GM12878 (cell line): Measurements from ENCODE around the gene ANTKMT. TPM values are rescaled to one million over a fixed set of nuclear protein-coding genes. Genes with fewer than 3 reads are reported as not detected.

Source experiments
- ASH2L ChIP-seq: fragments of 300-600, 200-600 bp; sonication (generic); IDR thresholded peaks from 2 replicates; pipeline ENCODE4 v1.6.1; 2017; ENCODE audit warnings: low read depth, mild to moderate bottlenecking, borderline replicate concordance
- CBX5 ChIP-seq: sonication (generic); IDR thresholded peaks from 2 replicates; pipeline ENCODE4 v1.6.1; 2016; ENCODE audit warnings: low read depth, moderate library complexity, mild to moderate bottlenecking, inconsistent platforms
- CHD1 ChIP-seq: IDR thresholded peaks from 2 replicates; pipeline ENCODE4 v1.6.1; 2012; ENCODE audit warnings: low read depth, low read length, improper control_type of control experiment
- CHD2 ChIP-seq: IDR thresholded peaks from 2 replicates; pipeline ENCODE4 v1.6.1; 2011; ENCODE audit warnings: low read depth, low read length, improper control_type of control experiment, borderline replicate concordance
- IKZF2 ChIP-seq, 2 experiments: fragments of 450-650 bp; IDR thresholded peaks; 2 replicates each; pipeline ENCODE4 v1.6.1; 2017; ENCODE audit warnings: mild to moderate bottlenecking in 2 of 2, moderate library complexity in 2 of 2
- KDM1A ChIP-seq: fragments of 200-600 bp; sonication (generic); IDR thresholded peaks from 2 replicates; pipeline ENCODE4 v1.6.1; 2016; ENCODE audit warnings: borderline replicate concordance
- MYB ChIP-seq: fragments of 150-350 bp; IDR thresholded peaks from 2 replicates; pipeline ENCODE4 v1.6.1; 2014; ENCODE audit warnings: mild to moderate bottlenecking, low read depth, low read length, borderline replicate concordance
- SPI1 ChIP-seq: IDR thresholded peaks from 2 replicates; pipeline ENCODE4 v1.6.1; 2011; ENCODE audit warnings: low read depth, mild to moderate bottlenecking, low read length, moderate library complexity, borderline replicate concordance; ENCODE audit not compliant: insufficient read depth
- SREBF1 ChIP-seq: IDR thresholded peaks from 2 replicates; pipeline ENCODE4 v1.6.1; 2012; ENCODE audit warnings: mild to moderate bottlenecking, low read length
- ZNF217 ChIP-seq: fragments of 450-650 bp; IDR thresholded peaks from 2 replicates; pipeline ENCODE4 v1.6.1; 2017; ENCODE audit warnings: antibody characterized with exemption, mild to moderate bottlenecking
- ZSCAN29 ChIP-seq: fragments of 450-650 bp; IDR thresholded peaks from 2 replicates; pipeline ENCODE4 v1.6.1; 2017; ENCODE audit warnings: mild to moderate bottlenecking, moderate library complexity
- polyA plus RNA-seq, 11 experiments: library from polyadenylated mRNA; depleted of rRNA in 4 of 11; unstranded in 6 of 11; stranded (reverse) in 5 of 11; fragments of >200 nt; fragmentation: Nextera tagmentation in 4 of 11; fragmentation: Illumina TruSeq in 1 of 11; extraction: Ambion mirVana in 4 of 11; extraction: Trizol in 1 of 11; gene quantifications; 1 replicate in 1 of 11; 2 replicates in 10 of 11; pipeline versions ENCODE4 v1.2.1 to v1.2.3, GENCODE V29; 2011 to 2016; ENCODE audit warnings: inconsistent platforms in 2 of 11, missing spikeins in 2 of 11, low read depth in 1 of 11
- total RNA-seq, 4 experiments: library from RNA; depleted of rRNA in 3 of 4; stranded (reverse); fragments of >200 nt in 3 of 4; fragmentation: Illumina TruSeq in 1 of 4; extraction: Trizol in 1 of 4; gene quantifications; 2 replicates each; pipeline versions ENCODE4 v1.2.1 to v1.2.3, GENCODE V29; 2013 to 2021
- TF ChIP-seq, protein P1 (sequence below): fragments of 450-650 bp; conservative IDR thresholded peaks from 2 replicates; pipeline ENCODE4 v1.6.1; 2017; ENCODE audit warnings: mild to moderate bottlenecking, moderate library complexity
- TF ChIP-seq, protein P2 (sequence below): fragments of 450-650 bp; IDR thresholded peaks from 2 replicates; pipeline ENCODE4 v1.6.1; 2018; ENCODE audit warnings: borderline replicate concordance, mild to moderate bottlenecking; ENCODE audit not compliant: partially characterized antibody

Gene ANTKMT
- total and polyA plus RNA-seq, 10 of the 15 experiments (the other 5 are each of a cell fraction or from before 2014, with no cell fraction given): 0.58 to 60.5 (median 25.8) TPM

DNA sequence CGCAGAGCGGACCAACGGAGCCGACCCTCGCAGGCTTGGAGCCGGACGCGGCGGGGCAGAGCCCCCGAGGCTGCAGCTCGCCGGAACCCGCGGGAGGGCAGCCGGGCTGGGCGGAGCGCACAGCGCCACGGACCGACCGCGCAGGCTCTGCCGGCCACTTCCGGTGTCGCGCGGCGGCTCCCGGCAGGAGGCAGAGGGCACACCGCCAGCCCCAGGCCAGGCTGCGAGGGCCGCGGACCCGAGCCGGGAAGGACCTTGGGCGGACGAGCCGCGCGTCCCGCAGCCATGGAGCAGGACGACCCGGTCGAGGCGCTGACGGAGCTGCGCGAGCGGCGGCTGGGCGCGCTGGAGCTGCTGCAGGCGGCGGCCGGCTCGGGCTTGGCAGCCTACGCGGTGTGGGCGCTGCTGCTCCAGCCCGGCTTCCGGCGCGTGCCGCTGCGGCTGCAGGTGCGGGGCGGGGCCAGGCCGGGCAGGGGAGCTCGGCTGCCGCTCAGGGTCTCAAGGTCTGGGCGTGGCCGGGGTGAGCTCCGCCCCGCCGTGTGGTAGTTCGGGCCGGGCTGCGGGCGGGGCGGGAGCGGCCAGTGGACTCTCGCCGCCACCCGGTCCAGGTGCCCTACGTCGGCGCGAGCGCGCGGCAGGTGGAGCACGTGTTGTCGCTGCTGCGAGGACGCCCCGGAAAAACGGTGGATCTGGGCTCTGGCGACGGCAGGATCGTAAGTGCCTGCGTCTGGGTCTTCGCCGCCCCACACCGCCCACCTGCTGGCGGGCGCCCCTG is at the start of gene ANTKMT (continued):
- TF ChIP-seq CHD2: no peak
- TF ChIP-seq CHD1: no peak
- TF ChIP-seq, protein P1, sequence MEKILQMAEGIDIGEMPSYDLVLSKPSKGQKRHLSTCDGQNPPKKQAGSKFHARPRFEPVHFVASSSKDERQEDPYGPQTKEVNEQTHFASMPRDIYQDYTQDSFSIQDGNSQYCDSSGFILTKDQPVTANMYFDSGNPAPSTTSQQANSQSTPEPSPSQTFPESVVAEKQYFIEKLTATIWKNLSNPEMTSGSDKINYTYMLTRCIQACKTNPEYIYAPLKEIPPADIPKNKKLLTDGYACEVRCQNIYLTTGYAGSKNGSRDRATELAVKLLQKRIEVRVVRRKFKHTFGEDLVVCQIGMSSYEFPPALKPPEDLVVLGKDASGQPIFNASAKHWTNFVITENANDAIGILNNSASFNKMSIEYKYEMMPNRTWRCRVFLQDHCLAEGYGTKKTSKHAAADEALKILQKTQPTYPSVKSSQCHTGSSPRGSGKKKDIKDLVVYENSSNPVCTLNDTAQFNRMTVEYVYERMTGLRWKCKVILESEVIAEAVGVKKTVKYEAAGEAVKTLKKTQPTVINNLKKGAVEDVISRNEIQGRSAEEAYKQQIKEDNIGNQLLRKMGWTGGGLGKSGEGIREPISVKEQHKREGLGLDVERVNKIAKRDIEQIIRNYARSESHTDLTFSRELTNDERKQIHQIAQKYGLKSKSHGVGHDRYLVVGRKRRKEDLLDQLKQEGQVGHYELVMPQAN: peak; percentile 95
- no peak for TF ChIP-seq SPI1
- TF ChIP-seq IKZF2 (IDR thresholded peaks at IDR 0.05): no peak
- TF ChIP-seq ZSCAN29: peak; percentile 73
- TF ChIP-seq ZNF217: peak; percentile 84; the same call in 1 of the 2 replicates
- no peak for TF ChIP-seq CBX5
- no peak for TF ChIP-seq SREBF1
- no peak for TF ChIP-seq MYB
- TF ChIP-seq, protein P2, sequence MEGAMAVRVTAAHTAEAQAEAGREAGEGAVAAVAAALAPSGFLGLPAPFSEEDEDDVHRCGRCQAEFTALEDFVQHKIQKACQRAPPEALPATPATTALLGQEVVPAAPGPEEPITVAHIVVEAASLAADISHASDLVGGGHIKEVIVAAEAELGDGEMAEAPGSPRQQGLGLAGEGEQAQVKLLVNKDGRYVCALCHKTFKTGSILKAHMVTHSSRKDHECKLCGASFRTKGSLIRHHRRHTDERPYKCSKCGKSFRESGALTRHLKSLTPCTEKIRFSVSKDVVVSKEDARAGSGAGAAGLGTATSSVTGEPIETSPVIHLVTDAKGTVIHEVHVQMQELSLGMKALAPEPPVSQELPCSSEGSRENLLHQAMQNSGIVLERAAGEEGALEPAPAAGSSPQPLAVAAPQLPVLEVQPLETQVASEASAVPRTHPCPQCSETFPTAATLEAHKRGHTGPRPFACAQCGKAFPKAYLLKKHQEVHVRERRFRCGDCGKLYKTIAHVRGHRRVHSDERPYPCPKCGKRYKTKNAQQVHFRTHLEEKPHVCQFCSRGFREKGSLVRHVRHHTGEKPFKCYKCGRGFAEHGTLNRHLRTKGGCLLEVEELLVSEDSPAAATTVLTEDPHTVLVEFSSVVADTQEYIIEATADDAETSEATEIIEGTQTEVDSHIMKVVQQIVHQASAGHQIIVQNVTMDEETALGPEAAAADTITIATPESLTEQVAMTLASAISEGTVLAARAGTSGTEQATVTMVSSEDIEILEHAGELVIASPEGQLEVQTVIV: peak; percentile 68
- no peak for TF ChIP-seq KDM1A
- TF ChIP-seq ASH2L: no peak
